Measurements from ENCODE around the gene SPTBN4.

DNA sequence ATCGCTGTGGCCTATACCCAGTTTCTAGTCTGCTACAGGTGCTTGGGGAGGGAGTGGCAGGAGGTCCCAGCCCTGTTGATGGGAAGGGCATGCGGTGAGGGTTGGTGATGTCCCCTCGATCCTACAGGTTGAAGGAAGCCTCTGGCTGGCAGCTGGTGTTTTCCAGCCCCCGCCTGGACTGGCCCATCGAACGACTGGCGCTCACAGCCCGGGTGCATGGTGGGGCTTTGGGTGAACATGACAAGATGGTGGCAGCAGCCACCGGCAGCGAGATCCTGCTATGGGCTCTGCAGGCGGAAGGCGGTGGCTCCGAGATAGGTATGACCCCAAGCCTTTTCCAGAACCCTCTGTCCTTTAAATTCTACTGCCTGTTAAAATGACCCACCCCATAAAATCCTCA, 113.8 kb downstream of the SPTBN4 start:
- TF ChIP-seq, protein P1, sequence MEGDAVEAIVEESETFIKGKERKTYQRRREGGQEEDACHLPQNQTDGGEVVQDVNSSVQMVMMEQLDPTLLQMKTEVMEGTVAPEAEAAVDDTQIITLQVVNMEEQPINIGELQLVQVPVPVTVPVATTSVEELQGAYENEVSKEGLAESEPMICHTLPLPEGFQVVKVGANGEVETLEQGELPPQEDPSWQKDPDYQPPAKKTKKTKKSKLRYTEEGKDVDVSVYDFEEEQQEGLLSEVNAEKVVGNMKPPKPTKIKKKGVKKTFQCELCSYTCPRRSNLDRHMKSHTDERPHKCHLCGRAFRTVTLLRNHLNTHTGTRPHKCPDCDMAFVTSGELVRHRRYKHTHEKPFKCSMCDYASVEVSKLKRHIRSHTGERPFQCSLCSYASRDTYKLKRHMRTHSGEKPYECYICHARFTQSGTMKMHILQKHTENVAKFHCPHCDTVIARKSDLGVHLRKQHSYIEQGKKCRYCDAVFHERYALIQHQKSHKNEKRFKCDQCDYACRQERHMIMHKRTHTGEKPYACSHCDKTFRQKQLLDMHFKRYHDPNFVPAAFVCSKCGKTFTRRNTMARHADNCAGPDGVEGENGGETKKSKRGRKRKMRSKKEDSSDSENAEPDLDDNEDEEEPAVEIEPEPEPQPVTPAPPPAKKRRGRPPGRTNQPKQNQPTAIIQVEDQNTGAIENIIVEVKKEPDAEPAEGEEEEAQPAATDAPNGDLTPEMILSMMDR (IDR thresholded peaks at IDR 0.05): no peak
- no peak for TF ChIP-seq POLR2A (IDR thresholded peaks at IDR 0.05)
- no peak for TF ChIP-seq POLR2AphosphoS5 (IDR thresholded peaks at IDR 0.05)

All from gastroesophageal sphincter (tissue), 3 donors.